ENCODE results near the gene KDM4C.

DNA sequence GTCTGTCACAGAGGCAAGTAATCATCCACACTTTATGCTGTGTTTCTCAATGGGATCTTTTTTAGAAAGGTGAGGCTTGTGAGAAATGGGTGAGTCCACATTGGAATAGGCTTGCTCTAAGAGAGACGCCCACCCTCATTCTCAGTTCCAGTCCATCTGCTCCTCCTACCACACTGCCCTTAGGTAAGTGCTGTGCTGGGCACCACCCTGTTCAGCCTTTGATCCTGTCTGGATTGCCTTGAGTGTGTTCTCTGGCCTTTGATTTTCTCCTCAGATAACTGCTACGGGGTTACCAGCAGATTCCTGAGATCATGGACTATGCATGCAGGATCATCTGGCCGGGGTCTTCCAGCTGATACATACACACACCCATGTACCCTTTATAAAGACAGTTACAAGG lies 328.6 kb downstream of the KDM4C start:
- TF ChIP-seq, protein P1, sequence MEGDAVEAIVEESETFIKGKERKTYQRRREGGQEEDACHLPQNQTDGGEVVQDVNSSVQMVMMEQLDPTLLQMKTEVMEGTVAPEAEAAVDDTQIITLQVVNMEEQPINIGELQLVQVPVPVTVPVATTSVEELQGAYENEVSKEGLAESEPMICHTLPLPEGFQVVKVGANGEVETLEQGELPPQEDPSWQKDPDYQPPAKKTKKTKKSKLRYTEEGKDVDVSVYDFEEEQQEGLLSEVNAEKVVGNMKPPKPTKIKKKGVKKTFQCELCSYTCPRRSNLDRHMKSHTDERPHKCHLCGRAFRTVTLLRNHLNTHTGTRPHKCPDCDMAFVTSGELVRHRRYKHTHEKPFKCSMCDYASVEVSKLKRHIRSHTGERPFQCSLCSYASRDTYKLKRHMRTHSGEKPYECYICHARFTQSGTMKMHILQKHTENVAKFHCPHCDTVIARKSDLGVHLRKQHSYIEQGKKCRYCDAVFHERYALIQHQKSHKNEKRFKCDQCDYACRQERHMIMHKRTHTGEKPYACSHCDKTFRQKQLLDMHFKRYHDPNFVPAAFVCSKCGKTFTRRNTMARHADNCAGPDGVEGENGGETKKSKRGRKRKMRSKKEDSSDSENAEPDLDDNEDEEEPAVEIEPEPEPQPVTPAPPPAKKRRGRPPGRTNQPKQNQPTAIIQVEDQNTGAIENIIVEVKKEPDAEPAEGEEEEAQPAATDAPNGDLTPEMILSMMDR (IDR thresholded peaks at IDR 0.05): no peak
- TF ChIP-seq POLR2AphosphoS5 (IDR thresholded peaks at IDR 0.05) (no peak), POLR2A (IDR thresholded peaks at IDR 0.05) (no peak)
